ENCODE measurements around the gene SLC6A8.

DNA sequence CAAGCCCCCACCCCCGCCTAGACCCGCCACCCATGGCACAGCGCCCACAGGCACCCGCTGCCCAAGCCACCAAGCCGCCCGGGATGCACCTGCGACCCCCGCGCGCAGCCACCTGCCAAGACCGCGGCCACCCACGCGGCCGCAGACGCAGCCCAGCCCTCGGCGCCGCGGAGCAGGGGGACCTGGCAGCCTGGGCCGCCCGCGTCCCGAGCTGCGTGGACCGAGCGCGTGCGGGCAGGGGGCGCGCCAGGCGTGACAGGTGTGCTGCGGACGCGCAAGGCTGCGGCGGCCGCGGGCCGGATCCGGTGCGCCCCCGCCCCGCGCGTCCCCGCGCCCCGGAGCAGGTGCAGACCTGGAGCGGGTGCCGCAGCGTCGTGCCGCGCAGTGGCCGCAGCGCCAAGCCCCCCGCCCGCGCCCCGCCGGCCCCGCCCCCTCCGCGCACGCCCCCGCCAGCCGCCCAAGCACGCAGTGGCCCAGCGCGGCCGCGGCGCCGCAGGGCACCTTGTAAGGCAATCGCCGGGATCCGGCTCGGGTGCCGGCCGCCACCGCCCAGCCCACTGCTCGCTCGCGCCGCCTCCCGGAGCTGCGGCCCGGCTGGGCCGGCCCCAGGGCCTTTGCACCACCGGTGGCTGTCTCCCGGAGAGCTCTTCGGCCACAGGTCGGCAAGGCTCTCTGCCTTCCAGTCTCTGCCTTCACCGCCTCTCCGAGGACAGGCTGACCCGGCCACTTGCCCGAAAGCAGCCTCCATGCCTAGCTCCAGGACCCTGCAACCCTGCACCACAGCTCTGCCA, 14.1 kb upstream of the SLC6A8 start, which contains the start of gene PNCK:
- TF ChIP-seq, protein P1, sequence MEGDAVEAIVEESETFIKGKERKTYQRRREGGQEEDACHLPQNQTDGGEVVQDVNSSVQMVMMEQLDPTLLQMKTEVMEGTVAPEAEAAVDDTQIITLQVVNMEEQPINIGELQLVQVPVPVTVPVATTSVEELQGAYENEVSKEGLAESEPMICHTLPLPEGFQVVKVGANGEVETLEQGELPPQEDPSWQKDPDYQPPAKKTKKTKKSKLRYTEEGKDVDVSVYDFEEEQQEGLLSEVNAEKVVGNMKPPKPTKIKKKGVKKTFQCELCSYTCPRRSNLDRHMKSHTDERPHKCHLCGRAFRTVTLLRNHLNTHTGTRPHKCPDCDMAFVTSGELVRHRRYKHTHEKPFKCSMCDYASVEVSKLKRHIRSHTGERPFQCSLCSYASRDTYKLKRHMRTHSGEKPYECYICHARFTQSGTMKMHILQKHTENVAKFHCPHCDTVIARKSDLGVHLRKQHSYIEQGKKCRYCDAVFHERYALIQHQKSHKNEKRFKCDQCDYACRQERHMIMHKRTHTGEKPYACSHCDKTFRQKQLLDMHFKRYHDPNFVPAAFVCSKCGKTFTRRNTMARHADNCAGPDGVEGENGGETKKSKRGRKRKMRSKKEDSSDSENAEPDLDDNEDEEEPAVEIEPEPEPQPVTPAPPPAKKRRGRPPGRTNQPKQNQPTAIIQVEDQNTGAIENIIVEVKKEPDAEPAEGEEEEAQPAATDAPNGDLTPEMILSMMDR (conservative IDR thresholded peaks at IDR 0.05; ENCODE audit: low read depth, low read length) = no peak
- TF ChIP-seq POLR2A (IDR thresholded peaks at IDR 0.05; ENCODE audit: low read depth, low read length) (no peak), MAFK (IDR thresholded peaks at IDR 0.05; ENCODE audit: low read depth, low read length) (no peak), SMC3 (IDR thresholded peaks at IDR 0.05; ENCODE audit: low read depth, low read length) (no peak), RCOR1 (IDR thresholded peaks at IDR 0.05; ENCODE audit: insufficient replicate concordance, low read length) (no peak), BHLHE40 (IDR thresholded peaks at IDR 0.05; ENCODE audit: low read depth, low read length) (no peak), RFX5 (IDR thresholded peaks at IDR 0.05; ENCODE audit: low read depth, low read length) (no peak), RAD21 (IDR thresholded peaks at IDR 0.05; ENCODE audit: low read length) (no peak), CHD1 (IDR thresholded peaks at IDR 0.05; ENCODE audit: low read depth, low read length) (no peak), CEBPB (IDR thresholded peaks at IDR 0.05; ENCODE audit: low read depth, low read length) (no peak), MAZ (IDR thresholded peaks at IDR 0.05; ENCODE audit: borderline replicate concordance, low read depth, low read length) (no peak), FOS (IDR thresholded peaks at IDR 0.05; ENCODE audit: low read depth, low read length) (no peak)
- TF ChIP-seq, protein P2, sequence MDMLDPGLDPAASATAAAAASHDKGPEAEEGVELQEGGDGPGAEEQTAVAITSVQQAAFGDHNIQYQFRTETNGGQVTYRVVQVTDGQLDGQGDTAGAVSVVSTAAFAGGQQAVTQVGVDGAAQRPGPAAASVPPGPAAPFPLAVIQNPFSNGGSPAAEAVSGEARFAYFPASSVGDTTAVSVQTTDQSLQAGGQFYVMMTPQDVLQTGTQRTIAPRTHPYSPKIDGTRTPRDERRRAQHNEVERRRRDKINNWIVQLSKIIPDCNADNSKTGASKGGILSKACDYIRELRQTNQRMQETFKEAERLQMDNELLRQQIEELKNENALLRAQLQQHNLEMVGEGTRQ (IDR thresholded peaks at IDR 0.05; ENCODE audit: low read depth, low read length) = no peak
- TF ChIP-seq, protein P3, sequence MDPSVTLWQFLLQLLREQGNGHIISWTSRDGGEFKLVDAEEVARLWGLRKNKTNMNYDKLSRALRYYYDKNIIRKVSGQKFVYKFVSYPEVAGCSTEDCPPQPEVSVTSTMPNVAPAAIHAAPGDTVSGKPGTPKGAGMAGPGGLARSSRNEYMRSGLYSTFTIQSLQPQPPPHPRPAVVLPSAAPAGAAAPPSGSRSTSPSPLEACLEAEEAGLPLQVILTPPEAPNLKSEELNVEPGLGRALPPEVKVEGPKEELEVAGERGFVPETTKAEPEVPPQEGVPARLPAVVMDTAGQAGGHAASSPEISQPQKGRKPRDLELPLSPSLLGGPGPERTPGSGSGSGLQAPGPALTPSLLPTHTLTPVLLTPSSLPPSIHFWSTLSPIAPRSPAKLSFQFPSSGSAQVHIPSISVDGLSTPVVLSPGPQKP (IDR thresholded peaks at IDR 0.05; ENCODE audit: borderline replicate concordance, low read depth, low read length) = no peak
